Nucleus accumbens (tissue), 56 donors: ENCODE measurements around the gene PCBP1.
A peak's percentile ranks its signal among the peaks of the same experiment; 100 is the strongest.
"Not testable (repeated sequence)": the region's sequence is repeated elsewhere in the genome, so short reads cannot be mapped to it uniquely, and the experiment has no call there.

Source experiments
- DNase-seq, 56 donors: peaks; one replicate each; lab custom pipeline; 2025; lab: John Stamatoyannopoulos, UW

Gene PCBP1

DNA sequence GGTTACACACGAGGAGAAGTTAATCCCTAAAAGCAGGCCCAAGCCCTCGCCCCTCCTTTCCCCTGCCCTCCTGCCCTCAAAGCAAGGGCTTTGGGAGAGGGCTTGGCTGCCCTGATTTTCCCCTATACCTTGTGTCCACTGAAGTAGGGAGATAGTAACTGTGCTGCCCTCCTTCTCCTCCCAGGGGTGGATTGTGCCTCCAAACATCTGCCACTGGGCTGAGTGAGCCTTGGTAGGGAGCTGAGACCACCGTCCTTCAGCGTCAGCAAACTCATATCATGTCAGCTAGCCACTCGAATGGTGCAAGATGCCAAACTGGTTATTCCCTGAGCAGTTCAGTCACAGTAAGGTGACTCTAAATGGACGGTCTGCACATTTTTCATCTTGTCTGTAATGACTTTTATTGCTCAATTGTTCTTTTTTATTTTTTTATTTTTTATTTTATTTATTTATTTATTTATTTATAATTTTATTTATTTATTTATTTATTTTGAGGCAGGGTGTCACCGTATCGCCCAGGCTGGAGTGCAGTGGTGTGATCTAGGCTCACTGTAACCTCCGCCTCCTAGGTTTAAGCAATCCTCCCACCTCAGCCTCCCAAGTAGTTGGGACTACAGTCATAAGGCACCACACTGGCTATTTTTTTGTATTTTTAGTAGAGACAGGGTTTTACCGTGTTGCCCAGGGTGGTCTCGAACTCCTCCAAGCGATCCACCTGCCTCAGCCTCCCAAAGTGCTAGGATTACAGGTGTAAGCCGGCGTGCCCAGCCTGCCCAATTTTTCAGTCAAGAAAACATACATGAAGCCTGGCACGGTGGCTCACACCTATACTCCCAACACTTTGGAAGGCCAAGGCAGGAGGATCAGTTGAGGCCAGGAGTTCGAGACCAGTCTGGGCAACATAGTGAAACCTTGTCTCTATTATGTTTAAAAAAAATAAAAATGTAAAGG is 8.7 kb downstream of the PCBP1 start:
- no peak for DNase-seq

DNA sequence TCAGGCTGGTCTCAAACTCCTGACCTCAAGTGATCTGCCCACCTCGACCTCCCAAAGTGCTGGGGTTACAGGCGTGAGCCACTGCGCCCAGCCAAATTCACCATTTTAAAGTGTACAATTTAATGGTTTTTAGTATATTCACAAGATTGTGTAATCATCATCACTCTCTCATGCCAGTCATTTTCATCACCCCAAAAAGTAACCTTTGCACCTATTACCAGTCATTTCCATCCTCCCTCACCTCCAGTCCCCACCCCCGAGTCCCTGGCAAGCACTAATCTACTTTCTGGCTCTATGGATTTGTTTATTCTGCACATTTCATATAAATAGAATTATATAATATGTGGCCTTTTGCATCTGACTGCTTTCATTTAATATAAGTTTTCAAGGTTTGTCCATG is 10.8 kb downstream of the PCBP1 start:
- DNase-seq: no peak

DNA sequence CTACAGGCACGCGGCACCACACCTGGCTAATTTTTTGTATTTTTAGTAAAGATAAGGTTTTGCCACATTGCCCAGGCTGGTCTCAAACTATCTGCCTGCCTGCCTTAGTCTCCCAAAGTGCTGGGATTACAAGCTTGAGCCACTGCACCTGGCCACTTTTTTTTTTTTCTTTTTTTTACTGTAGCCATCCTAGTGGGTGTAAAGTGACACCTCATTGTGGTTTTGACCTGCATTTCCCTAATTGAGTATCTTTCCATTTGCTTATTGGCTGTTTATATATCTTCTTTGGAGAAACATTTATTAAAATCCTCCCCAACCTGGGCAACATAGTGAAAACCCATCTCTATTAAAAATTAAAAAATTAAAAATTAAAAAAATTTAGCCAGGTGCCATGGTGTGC is 12.0 kb downstream of the PCBP1 start:
- DNase-seq: no peak

DNA sequence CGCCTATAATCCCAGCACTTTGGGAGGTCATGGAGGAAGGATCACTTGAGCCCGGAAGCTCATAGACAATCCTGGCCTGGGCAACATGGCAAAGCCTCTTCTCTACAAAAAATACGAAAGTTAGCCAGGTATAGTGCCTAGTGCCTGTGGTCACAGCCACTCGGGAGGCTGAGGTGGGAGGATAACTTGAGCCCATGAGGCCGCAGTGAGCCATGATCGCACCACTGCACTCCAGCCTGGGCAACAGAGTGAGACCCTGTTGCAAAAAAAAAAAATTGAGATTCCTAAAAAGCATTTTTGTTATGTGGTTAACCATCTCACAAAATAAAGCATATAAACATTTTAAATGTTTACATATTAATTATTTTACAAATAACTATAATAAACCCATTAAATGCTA is 13.9 kb downstream of the PCBP1 start:
- no peak for DNase-seq

DNA sequence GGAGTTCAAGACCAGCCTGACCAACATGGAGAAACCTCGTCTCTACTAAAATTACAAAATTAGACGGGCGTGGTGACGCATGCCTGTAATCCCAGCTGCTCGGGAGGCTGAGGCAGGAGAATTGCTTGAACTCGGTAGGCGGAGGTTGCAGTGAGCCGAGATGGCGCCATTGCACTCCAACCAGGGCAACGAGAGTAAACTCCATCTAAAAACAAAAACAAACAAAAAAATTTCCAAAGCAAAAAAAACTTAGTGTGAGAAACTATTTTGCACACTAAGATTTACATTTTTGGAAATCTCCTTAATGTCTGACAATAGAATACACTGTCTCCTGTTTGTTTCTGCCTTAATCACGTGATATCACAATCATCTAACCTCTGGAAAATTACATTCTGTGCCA is 14.4 kb downstream of the PCBP1 start:
- not testable (repeated sequence) for DNase-seq

DNA sequence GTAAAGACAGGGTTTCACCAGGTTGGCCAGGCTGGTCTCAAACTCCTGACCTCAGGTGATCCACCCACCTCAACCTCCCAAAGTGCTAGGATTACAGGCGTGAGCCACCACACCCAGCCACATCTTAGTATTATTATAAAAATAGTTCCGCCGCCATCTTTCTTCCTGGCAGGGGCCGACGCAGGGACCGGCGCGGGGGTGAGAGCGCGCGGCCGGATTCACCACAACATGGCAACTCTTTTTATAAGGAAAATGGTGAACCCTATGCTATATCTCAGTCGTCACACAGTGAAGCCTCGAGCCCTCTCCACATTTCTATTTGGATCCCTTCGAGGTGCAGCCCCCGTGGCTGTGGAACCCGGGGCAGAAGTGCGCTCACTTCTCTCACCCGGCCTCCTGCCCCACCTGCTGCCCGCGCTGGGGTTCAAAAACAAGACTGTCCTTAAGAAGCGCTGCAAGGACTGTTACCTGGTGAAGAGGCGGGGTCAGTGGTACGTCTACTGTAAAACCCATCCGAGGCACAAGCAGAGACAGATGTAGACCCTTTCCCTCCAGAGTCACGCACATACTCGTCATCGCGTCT is 15.1 kb downstream of the PCBP1 start:
- not testable (repeated sequence) for DNase-seq

DNA sequence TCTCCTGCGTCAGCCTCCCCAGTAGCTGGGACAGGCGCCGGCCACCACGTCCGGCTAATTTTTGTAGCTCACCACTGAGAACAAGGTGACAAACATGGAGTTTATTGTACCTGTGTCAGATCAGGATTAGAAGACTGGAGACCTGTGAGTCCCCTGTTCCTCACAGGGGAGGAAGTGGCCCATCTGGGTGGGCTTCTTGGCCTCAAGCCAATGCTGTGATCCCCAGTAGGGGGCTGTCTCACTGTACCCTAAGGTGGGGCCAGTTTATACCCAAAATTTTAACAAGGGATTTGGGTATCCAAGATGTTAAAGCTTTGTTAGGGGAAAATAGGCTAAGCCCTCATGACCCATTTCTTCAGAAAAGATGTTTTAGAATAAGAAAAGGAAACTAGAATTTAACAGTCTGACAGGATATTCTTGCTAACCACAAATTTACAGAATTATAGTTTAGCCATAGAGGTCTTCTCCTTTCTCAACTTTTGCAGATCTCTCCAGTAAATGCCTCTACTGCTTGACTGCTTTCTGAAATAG is 16.3 kb downstream of the PCBP1 start:
- no peak for DNase-seq

DNA sequence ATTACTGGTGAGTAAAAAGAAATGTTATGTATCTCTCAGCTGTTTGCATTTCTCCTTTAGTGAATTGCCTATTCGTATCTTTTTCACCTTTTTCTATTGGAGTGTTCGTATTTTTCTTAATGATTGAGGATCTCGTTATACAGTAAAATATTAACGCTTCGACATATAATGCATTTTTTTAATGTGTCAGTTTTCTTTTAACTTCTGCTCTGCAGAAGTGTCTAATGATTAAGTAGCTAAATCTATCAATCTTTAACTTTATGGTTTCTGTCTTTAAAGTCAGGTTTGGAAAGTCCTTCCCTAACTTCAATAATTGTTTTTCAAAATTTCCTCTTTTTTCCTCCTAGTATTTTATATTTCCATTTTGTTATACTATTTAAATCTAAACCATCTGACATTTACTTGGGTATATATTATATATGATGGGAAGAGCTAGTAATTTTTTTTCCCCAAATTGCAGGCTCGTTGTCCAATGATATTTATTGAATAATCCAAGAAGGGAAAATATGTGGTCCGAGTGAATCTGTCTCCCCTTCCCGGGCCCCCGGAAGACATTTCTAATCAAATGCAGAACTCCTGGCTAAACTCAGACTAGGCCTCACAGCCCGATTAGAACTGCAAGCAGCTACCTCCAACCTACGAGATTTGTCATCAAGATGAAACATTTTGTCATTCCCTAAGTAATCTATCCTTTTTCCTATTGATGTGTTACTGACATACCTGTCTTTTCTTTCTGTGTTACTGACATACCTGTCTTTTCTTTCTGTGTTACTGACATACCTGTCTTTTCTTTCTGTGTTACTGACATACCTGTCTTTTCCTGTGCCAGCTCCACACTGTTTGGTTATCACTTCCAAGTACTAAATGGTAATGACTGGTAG is 17.2 kb downstream of the PCBP1 start:
- peak in 15 of 56 donors; percentile 11 to 31 (median 21) for DNase-seq

DNA sequence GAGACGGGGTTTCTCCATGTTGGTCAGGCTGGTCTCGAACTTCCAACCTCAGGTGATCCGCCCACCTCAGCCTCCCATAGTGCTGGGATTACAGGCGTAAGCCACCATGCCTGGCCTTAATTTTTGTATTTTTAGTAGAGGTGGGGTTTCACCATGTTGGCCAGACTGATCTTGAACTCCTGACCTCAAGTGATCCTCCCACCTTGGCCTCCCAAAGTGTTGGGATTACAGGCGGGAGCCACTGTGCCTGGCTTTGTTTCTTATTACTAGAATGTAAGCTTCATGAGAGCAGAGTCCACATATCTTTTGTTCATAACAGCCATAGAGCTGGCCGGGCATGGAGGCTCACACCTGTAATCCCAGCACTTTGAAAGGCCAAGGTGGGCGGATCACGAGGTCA is 18.9 kb downstream of the PCBP1 start:
- not testable (repeated sequence) for DNase-seq

DNA sequence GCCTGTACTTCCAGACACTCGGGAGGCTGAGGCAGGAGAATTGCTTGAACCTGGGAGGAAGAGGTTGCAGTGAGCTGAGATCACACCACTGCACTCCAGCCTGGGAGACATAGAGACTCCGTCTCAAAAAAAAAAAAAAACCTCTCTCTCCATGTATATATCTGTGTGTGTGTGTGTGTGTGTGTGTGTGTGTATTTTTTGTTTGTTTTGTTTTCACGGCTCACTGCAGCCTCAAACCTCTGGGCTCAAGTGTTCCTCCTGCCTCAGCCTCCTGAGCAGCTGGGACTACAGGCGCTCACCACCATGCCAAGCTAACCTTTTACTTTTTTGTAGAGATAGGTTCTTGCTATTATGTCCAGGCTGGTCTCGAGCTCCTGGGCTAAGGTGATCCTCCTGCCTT is 23.1 kb downstream of the PCBP1 start:
- not testable (repeated sequence) for DNase-seq

DNA sequence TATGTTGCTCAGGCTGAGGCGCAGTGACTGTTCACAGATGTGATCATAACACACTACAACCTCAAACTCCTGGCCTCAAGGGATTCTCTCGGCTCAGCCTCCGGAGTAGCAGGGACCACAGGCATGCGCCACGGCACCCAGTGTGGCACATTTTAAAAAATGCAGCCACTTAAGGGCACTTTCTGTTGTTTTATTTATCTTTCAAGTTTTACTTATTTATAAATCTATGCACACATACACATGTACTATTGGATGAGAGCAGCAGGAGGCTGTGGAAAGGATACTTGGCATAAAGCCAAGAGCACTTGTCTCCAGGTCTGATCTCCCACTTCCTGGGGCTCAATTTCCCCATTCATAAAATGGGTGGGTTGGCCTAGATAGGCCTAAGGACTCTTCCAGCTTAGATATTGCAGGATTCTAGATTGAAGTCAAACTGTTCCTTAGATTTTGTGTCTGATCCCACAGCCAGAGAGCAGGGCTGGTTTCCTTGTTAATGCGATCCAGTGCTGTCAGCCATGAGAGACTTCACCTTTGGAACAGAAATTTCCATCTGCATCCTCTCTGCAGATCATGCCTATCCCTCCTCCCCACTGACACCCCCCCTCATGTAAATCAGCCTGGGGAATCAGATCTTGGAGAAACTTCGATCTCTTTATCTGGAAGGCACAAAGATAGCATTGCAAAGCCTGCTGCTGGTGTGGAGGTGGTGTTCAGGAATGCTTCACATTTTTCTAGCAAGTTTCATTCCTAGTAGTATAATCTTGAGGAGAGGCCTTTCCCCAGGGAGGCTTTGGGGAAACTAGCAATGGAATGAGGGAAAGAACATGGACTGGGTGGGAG is 24.7 kb downstream of the PCBP1 start:
- peak in 2 of 56 donors; percentile 16 to 19 for DNase-seq

DNA sequence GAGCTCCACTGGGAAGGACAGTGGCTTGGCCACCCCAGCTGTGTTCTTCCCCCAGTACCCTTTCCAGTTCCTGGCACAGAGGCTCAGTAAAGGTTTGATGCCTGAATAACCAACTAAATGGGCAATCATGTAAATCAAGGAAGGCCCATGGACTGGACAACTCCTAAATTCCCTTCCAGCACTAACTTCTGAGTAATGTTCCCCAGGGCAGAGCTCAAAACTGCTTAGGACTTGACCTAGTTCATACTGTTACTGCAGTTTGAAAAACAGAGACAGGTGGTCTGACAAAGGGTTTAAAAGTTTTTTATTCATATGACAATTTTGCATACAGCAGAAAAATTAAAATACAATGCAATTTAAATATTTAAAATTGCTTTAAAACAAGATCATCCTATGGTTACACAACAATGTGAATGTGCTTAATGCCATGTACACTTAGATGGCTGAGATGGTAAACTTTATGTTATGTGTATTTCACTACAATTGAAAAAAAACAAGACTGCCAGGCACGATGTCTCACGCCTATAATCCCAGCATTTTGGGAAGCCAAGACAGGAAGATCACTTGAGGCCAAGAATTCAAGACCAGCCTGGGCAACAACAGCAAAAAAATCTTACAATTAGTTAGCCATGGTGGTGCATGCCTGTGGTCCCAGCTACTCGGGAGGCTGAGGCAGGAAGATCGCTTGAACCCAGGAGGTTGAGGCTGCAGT is 26.2 kb downstream of the PCBP1 start:
- DNase-seq: no peak

DNA sequence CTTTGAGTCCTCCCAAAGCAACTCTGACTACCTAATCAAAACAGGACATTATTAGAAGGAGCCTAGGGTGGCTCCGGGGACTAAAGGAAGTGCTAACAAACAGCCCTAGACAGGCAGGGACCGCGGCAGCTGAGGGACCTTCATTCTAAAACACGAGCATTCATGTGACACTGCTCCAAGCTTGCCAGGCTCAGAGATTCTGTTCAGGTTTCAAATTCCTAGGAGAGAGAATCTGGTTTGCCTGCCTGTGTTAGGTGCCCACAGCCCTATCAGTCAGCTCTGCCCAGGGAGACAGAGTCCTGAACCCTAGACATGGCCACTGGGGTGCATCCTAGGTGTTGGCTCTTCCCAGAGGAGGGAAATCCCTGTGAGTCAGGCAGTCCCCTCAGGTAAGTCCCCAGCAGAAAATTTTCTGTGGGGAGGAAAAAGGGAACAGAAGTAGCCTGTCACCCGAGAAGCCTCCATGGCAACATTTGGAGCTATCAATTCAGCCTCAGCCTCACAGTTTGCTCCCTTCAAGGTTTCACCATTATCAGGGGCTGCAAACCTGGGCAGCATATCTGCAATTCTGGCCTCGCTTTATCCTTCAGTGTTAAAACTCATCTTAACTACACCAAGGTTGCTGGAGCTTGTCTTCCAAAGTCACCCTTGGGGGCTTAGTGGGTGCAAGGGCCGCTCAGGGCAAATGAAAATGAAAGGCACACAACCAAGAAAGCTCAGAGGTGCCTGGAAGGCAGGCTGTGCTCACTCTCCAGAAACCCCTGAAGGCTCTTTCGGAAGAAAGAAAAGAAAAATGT is 28.6 kb downstream of the PCBP1 start:
- peak in 5 of 56 donors; percentile 10 to 26 (median 19) for DNase-seq

DNA sequence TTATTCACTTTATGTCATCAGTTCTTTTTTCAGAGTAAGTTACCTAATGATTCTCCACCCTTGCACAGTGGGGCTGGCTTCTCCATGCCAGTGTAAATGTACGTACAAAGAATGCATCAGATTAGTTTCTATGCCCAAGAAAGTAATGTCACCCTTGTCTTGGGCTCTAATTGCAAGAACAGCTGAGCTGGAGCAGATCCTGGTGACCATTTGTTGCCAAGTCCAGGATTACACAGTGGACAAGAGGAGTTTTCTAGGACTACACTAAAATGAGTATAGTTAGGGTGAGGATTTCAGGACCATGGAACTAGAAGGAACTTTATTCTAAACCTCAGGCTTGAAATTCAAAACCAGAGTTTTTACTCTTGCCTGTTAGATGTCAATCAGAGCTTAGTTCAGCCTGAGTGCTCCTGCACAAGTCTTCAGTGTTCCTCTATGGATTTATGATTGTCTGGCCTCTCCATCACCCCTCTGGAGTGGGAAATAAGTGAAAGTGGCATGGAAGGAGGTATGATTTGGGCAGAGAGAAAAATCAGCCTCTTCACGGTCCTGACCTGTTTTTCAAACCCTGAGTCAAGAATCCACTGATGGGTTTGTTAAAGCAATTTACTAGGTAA is 29.8 kb downstream of the PCBP1 start:
- DNase-seq: peak in 5 of 56 donors; percentile 13 to 33 (median 28)

DNA sequence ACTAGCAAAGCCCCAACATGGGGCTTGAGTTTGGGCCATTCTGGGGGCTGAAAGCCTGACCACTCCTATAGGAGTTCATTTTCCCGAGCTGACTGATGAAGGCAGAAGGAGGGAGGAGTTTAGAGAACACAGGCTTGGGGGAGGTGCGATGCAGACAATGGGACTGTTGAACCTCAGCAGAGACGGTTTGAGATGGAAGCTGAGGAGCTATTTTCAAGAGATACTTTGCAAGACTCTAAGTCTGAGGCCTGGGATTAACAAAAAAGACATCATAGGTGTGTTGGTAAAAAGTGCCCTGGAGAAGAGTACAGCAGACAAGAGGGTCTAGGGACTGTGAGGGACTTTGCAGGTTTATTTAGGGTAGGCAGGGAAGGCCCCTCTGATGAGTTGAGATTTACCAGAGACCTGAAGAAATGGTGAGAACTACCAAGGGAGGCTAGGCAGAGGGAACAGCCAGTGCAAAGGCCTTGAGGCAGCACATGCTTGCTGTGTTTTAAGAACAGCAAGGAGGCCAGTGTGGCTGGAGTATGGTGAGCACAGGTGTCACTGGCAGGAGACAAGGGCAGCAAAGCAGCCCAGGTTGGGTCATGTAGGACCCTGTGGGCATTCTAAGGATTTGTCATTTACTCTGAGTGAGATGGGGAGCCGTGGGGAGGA is 31.6 kb downstream of the PCBP1 start:
- peak in 32 of 56 donors; percentile 19 to 75 (median 46) for DNase-seq

DNA sequence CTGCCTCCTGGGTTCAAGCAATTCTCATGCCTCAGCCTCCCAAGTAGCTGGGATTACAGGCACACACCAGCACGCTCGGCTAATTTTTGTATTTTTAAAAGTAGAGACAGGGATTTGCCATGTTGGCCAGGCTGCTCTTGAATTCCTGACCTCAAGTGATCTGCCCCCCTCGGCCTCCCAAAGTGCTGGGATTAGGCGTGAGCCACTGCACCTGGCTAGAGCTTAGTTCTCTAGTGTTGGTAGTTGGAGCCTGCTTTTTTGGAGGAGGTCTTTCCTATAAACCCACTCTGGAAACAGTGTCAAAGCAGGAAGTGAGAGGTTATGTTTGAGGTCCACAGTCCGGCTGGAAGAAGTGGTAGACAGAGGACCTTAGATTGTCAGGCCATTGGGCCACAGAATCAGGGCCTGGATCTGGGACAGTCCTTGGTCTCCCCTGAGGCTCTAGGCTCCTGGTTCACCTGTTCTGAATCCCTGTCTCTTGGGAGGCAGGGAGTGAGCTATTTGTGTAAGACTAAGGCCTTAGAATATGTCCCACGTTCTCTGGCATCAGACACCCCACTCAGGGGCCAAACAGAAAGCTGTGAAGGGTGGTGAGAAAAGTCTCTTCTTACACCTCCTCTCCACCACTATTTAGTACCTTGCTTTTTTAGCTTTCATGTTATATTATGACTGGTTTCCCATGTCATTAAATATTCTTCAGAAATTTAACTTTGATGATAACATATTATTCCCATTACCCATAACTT is 34.5 kb downstream of the PCBP1 start:
- DNase-seq: no peak
